Neural cell (in vitro differentiated cells): ENCODE results near the gene APOBEC3G.

Experiments used
- EP300 ChIP-seq: fragments of 450-650 bp; conservative IDR thresholded peaks from 2 replicates; pipeline ENCODE4 v1.6.1; 2014; ENCODE audit warnings: antibody characterized with exemption, mild to moderate bottlenecking, moderate library complexity; ENCODE audit not compliant: poor library complexity, severe bottlenecking
- EZH2 ChIP-seq: fragments of 200-600, 300-800 bp; shearing (Covaris generic), sonication (generic); IDR thresholded peaks from 2 replicates; pipeline ENCODE4 v1.6.1; 2014; ENCODE audit warnings: antibody characterized with exemption, low read length, borderline replicate concordance, mild to moderate bottlenecking; ENCODE audit not compliant: insufficient read depth, poor library complexity, severe bottlenecking
- POLR2AphosphoS5 ChIP-seq: IDR thresholded peaks from 2 replicates; pipeline ENCODE4 v1.6.1; 2012
- RAD21 ChIP-seq: fragments of 450-650 bp; conservative IDR thresholded peaks from 2 replicates; pipeline ENCODE4 v1.6.1; 2014; ENCODE audit warnings: antibody characterized with exemption, mild to moderate bottlenecking, moderate library complexity
- REST ChIP-seq: IDR thresholded peaks from 2 replicates; pipeline ENCODE4 v1.6.1; 2012; ENCODE audit warnings: borderline replicate concordance
- SMC3 ChIP-seq: fragments of 450-650 bp; conservative IDR thresholded peaks from 2 replicates; pipeline ENCODE4 v1.6.1; 2014; ENCODE audit warnings: antibody characterized with exemption, mild to moderate bottlenecking, moderate library complexity; ENCODE audit not compliant: poor library complexity
- TAF1 ChIP-seq: IDR thresholded peaks from 2 replicates; pipeline ENCODE4 v1.6.1; 2012; ENCODE audit warnings: low read depth
- TF ChIP-seq, protein P1 (sequence below): fragments of 450-650 bp; IDR thresholded peaks from 2 replicates; pipeline ENCODE4 v1.5.1; 2014; ENCODE audit warnings: antibody characterized with exemption, mild to moderate bottlenecking, moderate library complexity; ENCODE audit not compliant: poor library complexity, severe bottlenecking

GRCh38 chr22:39128508-39128907, 51.4 kb downstream of the APOBEC3G start:
- TF ChIP-seq POLR2AphosphoS5 (no peak), RAD21 (no peak), TAF1 (no peak), EP300 (no peak), EZH2 (no peak), SMC3 (no peak), REST (no peak)
- TF ChIP-seq, protein P1, sequence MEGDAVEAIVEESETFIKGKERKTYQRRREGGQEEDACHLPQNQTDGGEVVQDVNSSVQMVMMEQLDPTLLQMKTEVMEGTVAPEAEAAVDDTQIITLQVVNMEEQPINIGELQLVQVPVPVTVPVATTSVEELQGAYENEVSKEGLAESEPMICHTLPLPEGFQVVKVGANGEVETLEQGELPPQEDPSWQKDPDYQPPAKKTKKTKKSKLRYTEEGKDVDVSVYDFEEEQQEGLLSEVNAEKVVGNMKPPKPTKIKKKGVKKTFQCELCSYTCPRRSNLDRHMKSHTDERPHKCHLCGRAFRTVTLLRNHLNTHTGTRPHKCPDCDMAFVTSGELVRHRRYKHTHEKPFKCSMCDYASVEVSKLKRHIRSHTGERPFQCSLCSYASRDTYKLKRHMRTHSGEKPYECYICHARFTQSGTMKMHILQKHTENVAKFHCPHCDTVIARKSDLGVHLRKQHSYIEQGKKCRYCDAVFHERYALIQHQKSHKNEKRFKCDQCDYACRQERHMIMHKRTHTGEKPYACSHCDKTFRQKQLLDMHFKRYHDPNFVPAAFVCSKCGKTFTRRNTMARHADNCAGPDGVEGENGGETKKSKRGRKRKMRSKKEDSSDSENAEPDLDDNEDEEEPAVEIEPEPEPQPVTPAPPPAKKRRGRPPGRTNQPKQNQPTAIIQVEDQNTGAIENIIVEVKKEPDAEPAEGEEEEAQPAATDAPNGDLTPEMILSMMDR = no peak
